GDM1 (cell line): ENCODE results near the gene CT55.
"Not testable (repeated sequence)": the region's sequence is repeated elsewhere in the genome, so short reads cannot be mapped to it uniquely, and the experiment has no call there.

Experiments used
- DNase-seq: peaks from one replicate; lab custom pipeline; 2025; lab: John Stamatoyannopoulos, UW

CT55 gene, protein sequence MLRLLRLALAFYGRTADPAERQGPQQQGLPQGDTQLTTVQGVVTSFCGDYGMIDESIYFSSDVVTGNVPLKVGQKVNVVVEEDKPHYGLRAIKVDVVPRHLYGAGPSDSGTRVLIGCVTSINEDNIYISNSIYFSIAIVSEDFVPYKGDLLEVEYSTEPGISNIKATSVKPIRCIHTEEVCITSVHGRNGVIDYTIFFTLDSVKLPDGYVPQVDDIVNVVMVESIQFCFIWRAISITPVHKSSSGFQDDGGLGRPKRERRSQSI

DNA sequence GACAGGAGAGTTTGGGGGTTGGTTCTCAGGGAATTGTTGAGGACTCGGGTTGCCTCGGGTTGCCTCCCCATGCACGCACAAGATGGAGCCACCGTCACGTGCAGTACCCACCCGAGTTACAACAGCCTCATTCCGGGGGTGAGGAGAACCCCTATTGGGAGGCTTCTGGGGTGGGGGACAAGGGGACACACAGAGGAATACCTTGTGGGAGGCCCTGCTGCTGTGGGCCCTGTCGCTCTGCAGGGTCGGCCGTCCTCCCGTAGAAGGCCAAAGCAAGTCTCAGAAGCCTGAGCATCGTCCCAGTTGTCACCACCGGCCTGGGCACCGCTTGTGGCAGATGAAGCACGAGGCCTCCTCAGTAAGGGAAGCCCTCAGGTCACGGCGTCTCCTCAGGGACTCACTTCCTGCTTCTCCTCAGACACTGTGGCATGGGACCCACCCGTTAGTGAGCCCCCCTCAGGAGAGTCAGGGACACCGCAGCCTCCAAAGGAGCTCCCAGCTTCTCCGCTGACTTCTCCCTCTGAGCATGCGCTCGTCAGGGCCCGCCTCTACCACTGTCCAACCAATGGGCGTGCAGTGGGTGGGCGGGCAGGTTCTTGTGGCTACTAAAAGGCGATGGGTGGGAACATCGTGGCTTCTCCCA lies at the start of gene CT55:
Gene CT55 (minus strand): TSS at position 522 of the 643 bp plus-strand sequence. CDS start 227 bp downstream, at position 295.
- DNase-seq, result no peak

- no peak for DNase-seq
These were observed 42.1 kb upstream of the CT55 start for GRCh38 chrX:135213200-135213844.

DNA sequence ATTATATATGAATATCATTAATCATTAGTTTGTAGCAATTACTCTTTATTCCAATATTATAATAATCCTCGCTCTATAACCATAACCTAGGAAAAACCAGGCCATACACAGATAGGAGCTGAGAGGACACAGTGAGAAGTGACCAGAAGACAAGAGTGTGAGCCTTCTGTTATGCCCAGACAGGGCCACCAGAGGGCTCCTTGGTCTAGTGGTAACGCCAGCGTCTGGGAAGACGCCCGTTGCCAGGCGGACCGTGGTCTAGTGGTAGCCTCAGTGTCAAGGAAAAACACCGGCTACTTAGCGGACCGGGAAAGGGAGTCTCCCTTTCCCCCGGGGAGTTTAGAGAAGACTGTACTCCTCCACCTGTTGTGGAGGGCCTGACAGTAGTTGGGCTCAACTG lies 35.2 kb upstream of the CT55 start:
- not testable (repeated sequence) for DNase-seq

GRCh38 chrX:135200297-135200696 lies 29.1 kb upstream of the CT55 start:
- no peak for DNase-seq

GRCh38 chrX:135194684-135195083 lies 23.5 kb upstream of the CT55 start:
- DNase-seq, result no peak

- DNase-seq, result no peak
These were observed 22.5 kb upstream of the CT55 start for GRCh38 chrX:135193740-135194139.

- DNase-seq, result no peak
These were observed 20.6 kb upstream of the CT55 start for GRCh38 chrX:135191838-135192237.

DNA sequence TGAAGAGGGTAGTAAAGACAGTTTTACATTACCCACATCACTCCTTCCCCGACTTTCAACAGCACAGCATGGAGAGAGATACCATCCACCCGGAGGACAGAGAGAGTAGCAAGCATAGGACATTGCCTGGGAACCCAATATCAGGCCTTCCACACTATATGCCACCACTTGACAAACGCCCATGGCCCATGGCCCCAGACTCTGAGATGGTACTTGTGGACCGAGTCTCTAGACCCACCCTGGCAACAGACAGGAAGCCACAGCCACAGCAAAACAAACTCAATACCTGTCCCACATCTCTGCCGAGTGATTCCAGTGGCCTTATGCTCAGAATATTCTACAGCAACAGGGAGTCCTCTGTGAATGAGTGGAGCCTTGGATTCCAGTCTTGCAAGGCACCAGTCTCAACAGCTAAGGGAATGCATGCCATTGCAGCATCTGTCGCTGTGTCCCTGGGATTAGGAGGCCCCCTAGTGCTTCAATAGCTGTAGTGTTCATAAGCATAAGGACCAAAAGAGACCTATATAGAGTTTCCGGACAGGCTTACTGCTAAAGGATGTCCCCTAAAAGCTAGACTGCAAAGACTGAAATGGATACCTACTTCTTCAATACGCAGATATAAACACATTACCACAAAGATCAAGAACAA lies 14.7 kb upstream of the CT55 start:
- DNase-seq, result peak; percentile 18

DNA sequence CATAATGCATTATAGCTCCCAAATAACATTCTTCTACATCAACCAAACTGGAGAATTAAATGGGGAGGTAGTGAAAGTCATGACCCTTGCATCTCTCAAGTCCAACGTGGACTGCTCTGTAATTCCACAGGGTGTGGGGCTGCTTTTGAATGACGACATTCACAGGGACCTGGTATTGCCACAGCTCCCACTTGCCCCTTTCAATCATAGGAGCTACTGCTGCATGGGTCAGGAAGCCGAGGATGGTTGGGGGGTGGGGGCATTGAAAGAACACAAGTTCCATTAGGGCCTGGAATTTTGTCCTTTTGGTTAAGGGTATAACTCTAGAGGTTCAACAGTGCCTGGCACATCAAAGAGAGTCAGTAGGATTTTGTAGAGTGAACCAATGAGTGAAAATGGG lies 7.4 kb upstream of the CT55 start:
- DNase-seq, result no peak

GRCh38 chrX:135170468-135170867 lies 730 bp downstream of the CT55 start:
- DNase-seq, result no peak

DNA sequence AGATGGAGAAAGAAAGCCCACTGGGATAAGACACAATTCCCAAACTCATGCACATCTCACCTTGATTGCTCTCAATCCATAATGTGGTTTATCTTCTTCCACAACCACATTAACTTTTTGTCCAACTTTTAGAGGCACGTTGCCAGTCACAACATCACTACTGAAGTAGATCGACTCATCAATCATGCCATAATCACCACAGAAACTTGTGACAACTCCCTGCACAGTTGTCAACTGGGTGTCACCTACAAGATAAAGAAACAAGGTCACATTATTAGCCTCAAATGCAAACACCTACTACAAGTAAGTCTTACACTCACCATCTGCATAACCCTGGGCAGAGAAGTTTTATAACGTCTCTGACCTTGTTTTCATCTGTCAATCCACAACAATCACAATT lies 1.7 kb downstream of the CT55 start:
- DNase-seq, result not testable (repeated sequence)

GRCh38 chrX:135168486-135168885 lies 2.7 kb downstream of the CT55 start:
- DNase-seq, result no peak

- DNase-seq, result not testable (repeated sequence)
These were observed 16.5 kb downstream of the CT55 start for GRCh38 chrX:135154688-135155087.

DNA sequence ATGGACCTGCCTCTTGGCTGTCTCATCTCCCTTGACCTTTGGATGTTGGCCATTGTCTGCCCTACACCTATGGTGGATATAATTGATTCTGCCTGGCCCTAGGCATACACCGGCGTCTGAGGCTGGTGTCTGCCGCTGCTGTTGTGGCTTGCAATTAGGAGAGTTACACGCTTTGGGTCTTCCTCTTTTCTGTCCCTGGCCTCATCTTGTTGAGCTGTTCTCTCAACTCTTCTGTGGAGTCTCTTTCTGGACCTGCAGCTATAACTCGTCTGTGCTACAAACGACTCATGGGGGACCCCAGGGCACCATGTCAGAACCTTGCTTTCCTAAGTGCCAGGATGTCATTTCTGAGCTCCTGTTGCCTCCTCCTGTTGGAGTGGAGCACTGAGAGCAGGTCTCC lies 45.1 kb downstream of the CT55 start:
- DNase-seq, result not testable (repeated sequence)

DNA sequence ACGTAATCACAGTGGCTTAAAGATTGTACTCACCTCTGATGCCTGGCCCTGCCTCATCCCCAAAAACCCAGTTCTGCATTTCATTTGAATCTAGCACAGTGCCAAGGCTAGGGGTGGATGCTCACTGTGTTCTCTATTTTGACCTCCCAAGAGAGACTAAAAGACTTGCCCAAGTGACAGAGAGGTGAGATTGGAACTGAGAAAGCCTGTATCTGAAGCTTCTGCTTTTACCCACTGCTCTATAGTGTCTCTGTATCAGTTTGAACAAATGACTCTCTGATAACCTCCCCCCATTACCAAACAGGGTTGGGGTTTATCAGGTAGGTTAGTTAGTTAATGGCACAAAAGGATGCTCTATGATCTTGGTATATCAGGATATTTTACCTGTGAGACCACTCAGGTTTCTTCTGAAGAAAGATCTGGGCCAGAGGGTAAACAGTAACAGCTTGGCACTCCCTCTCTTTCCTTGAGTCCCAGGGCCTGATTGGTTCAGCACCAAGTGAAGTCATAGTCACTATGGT lies 51.1 kb downstream of the CT55 start, which contains the start of gene ETDB:
Gene ETDB (minus strand): TSS at position 471 of the 521 bp plus-strand sequence. CDS start 1,265 bp downstream, outside the sequence.
- DNase-seq, result not testable (repeated sequence)

DNA sequence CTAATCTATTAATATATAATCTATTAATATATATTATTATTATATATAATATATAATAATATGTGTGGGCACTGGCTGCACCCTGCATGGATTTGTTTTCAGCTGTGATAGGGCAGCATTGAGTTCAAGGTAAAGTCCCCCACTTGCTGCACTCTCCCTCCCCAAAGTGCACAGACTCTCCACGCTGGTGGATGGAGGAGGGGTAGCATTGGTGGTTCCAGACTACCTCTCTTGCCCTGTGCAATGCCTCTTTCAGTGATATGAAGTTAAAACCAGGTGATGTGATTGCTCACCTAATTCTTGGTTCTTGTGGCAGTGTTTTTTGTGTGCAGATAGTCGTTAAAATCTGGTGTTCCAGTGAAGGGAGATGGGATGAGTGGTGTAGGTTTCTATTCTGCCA lies 55.1 kb downstream of the CT55 start:
- not testable (repeated sequence) for DNase-seq

DNA sequence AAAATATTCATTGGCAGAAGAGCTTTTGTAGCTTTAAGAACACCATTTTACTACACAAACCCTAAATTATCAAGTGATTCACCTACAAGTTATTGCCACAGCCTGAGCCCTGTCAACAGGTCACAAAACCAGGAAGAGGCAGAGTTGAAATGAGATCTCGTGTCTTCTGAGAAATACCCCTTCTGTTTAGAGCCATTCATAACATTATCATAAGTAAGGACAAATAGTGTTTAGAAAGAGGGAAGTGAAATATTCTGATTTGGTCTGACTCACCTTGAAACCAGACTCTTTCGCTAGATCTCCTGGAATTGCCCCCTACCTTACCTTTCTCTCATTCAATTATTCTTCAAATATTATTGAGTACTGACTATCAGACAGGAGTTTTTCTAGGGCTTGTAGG lies 56.8 kb downstream of the CT55 start:
- no peak for DNase-seq

DNA sequence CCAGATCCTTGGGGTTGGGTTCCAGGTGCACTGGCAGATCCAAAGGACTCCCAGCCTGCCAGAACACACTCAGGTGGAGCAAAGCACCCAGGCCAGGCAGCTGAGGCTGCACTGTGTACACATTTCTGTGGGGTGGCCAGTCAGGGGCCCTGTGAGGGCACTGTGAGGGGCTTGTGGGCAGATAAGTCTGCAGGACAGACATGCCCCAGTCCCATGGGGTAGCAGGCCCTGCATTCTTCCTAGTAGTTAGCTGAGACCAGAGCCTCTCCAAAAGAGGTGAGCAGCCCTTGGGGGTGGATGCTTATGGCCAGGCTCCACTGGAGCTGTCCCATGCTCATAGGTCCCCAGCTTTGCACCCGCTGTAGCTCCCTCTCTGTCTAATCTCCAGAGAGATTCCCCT lies 58.5 kb downstream of the CT55 start:
- no peak for DNase-seq

DNA sequence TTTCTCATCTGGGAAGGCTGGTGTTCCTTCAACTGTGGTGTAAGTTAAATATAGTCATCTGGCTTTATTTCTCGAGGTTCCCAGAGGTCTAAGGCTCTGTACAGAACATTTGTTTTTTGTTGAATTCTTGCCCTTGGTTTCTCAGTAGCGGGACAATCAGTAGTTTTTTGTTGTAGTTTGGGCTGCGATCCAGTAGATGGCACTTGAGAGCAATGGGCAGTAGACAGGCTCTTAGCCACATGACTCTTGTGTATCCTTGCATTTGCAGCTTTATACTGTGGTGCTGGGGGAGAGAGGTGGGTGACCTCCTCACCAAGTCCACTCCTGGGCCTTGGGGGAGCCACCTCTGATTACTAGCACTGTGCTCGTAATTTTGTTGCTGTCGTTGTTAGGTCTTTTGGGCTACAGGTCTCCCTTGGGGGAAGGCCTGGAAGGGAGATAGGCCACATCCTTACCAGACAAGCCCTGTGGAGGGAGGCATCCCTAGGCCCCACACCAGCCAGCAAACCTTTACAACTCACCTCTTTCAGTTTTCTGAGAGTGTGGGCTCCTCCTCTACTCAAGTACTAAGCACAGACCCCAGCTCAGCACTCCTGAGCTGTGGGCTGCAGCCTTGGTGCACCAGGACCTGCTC lies 59.0 kb downstream of the CT55 start:
- peak; percentile 17 for DNase-seq

DNA sequence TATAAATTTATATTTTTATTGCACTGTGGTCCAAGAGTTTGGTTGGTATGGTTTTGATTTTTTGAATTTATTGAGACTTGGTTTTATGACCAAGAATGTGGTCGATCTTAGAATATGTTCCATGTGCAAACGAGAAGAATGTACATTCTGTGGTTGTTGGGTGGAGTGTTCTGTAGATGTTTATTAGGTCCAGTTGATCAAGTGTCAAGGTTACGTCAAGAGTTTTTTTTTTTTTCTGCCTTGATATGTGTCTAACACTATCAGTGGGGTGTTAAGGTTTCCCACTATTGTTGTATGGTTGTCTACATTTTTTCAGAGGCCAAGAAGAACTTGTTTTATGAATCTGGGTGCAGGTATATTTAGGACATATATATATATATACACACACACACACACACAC lies 61.6 kb downstream of the CT55 start:
- no peak for DNase-seq
